ENCODE results near the gene NEU4. TPM values are rescaled to one million over a fixed set of nuclear protein-coding genes. Genes with fewer than 3 reads are reported as not detected.

The NEU4 gene
- total RNA-seq, 1 experiment from 2014 or later: 3.9 TPM

DNA sequence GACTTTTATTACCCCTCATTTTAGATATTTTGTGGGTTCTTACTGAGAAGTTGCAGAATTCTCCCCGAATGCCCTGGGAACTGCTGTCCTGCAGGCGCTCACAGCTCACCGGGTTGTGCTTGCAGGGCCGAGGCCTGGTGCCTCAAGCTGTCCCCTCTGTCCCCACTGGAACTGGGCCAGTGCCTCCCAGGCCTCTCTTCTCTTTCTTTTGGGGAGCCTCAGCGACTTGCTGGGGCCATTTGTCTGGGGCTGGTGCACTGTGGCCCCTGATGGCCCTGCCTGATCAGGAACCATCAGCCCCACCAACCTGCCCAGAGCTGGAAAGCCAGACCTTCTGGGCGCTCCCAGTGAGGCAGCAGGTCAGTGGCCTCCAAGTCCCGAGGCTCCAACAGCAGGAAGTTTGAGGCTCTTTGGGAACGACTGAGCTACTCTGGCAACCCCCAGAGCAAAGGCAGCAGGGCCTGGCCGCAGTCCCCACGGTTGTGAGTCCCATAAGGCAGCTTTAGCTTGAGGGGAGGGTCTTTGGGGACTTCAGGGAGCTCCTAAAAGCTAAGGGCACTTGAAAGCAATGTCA lies 14.7 kb upstream of the NEU4 start:
- no peak for TF ChIP-seq CTCF (IDR thresholded peaks at IDR 0.05; ENCODE audit: insufficient read depth in 1 of 2, low read depth in 1 of 2, low read length in 1 of 2, severe bottlenecking in 1 of 2, unreplicated experiment in 1 of 2)
- no peaks in the 10 kb centered on the region for H3K27me3 ChIP-seq (replicated peaks; ENCODE audit: control insufficient read depth, insufficient read depth, low read length)
- DNase-seq: no peak
- peaks cover 5% of the 10 kb centered on the region; the same call in 1 of the 2 replicates for H3K9me3 ChIP-seq
- H3K4me3 ChIP-seq (ENCODE audit: low read depth, low read length): no peak overlapping the region
- peaks cover 40% of the 10 kb centered on the region for H3K4me1 Mint-ChIP-seq (ENCODE audit: low read depth, unreplicated experiment)
- POLR2A ChIA-PET: no interaction called here
- intact Hi-C loops (cut with micrococcal nuclease; ENCODE audit: unreplicated experiment): no loop called here
- no peaks in the 10 kb centered on the region for H3K36me3 ChIP-seq (ENCODE audit: control insufficient read depth, insufficient read depth, low read length)
- no peaks in the 10 kb centered on the region for H3K27me3 Mint-ChIP-seq (ENCODE audit: insufficient read depth, unreplicated experiment)
- CTCF ChIA-PET: no interaction called here
- peaks cover 8% of the 10 kb centered on the region for H3K9me3 Mint-ChIP-seq (ENCODE audit: unreplicated experiment)
- no peak overlapping the region for H3K4me3 Mint-ChIP-seq (ENCODE audit: unreplicated experiment)
- peaks cover 43% of the 10 kb centered on the region for H3K4me1 ChIP-seq
- peaks cover 12% of the 10 kb centered on the region for H3K36me3 Mint-ChIP-seq (ENCODE audit: insufficient read depth, unreplicated experiment)
- no peak overlapping the region for H3K27ac Mint-ChIP-seq (ENCODE audit: unreplicated experiment)
- BruUV-seq (replicated peaks): no TSS peak

DNA sequence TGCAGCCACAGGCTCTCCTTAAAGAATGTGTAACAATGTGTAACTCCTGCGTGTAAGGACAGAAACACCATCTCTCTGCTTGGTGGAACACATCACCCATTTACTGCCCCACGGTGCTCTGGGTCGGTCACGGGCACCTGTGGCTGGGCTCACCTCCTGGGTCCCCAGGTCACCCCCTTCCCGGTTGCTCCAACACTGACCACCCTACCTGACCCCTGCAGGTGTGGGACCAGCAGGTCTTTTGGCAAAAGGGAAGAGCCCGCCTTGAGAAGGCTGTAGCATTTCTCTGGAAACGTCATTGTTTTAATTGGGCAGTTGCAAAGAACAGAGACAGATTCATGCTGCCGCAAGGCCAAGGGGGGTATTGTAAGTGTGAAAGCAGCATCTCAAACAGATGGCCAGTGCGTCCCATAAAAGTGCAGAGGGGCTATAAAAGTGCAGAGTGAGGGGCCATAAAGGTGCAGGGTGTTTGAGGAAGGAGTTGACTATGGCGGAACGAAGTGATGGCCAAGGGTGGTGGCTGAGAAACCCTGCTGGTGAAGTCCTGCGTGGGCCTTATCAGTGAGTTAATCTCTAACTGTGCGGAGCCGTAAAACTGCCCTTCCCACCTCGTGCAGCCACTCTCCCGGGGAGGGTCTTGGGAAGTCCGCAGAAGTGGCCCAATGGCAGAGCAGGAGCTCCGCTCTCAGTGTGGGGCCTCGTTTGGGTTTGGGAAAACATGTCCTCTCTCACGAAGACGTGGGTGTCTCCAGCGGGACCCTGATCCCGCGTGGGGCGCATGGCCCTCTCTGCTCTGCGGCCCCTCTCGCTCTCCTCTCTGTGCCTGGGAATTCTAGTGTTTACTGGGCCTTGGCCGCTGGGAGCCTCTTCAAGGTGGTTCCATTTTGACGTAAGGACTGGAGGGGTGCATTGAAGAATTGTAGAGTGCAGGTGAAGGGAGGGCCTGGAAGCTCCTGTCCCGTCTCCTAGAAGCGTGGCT lies 13.7 kb upstream of the NEU4 start:
- H3K4me3 ChIP-seq (ENCODE audit: low read depth, low read length): no peak overlapping the region
- Mint-ChIP-seq H3K9me3 (ENCODE audit: unreplicated experiment) (peaks cover 8% of the 10 kb centered on the region), H3K36me3 (ENCODE audit: insufficient read depth, unreplicated experiment) (peaks cover 12% of the 10 kb centered on the region), H3K4me3 (ENCODE audit: unreplicated experiment) (no peak overlapping the region), H3K27ac (ENCODE audit: unreplicated experiment) (peak overlapping the region; percentile 53), H3K4me1 (ENCODE audit: low read depth, unreplicated experiment) (peaks cover 37% of the 10 kb centered on the region), H3K27me3 (ENCODE audit: insufficient read depth, unreplicated experiment) (no peaks in the 10 kb centered on the region)
- BruUV-seq (replicated peaks): no TSS peak
- ChIA-PET POLR2A (no interaction called here), CTCF (no interaction called here)
- TF ChIP-seq CTCF (IDR thresholded peaks at IDR 0.05; ENCODE audit: insufficient read depth in 1 of 2, low read depth in 1 of 2, low read length in 1 of 2, severe bottlenecking in 1 of 2, unreplicated experiment in 1 of 2): no peak
- H3K27me3 ChIP-seq (replicated peaks; ENCODE audit: control insufficient read depth, insufficient read depth, low read length): no peaks in the 10 kb centered on the region
- intact Hi-C loops (cut with micrococcal nuclease; ENCODE audit: unreplicated experiment): no loop called here
- peaks cover 2% of the 10 kb centered on the region; the same call in 1 of the 2 replicates for H3K9me3 ChIP-seq
- peak in 1 of 2 experiments; percentile 45 for DNase-seq
- peaks cover 38% of the 10 kb centered on the region for H3K4me1 ChIP-seq
- H3K36me3 ChIP-seq (ENCODE audit: control insufficient read depth, insufficient read depth, low read length): no peaks in the 10 kb centered on the region

DNA sequence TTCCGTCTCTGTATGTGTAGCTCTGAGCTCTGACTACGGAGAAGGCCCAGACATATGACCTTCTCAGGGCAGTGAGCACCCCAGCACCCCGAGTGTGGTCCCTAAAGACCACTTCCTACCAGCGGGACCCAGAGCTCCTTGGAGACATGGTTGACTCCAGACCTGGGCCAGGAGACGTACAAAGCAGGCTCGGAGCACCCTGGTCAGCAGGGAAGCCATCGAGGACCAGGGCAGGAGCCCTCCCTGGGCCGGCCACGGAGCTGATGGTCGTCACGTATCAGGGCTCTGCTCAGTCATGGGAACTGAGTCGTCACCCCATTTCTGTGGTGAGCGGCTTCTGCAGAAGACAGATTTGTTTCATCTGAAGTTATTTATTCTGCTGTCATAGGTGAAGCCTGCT lies 12.8 kb upstream of the NEU4 start:
- DNase-seq: no peak
- no peaks in the 10 kb centered on the region for H3K27me3 ChIP-seq (replicated peaks; ENCODE audit: control insufficient read depth, insufficient read depth, low read length)
- TF ChIP-seq CTCF (IDR thresholded peaks at IDR 0.05; ENCODE audit: insufficient read depth in 1 of 2, low read depth in 1 of 2, low read length in 1 of 2, severe bottlenecking in 1 of 2, unreplicated experiment in 1 of 2): no peak
- peaks cover 30% of the 10 kb centered on the region for H3K4me1 ChIP-seq
- H3K27ac Mint-ChIP-seq (ENCODE audit: unreplicated experiment): no peak overlapping the region
- no peak overlapping the region for H3K4me3 Mint-ChIP-seq (ENCODE audit: unreplicated experiment)
- BruUV-seq (replicated peaks): no TSS peak
- intact Hi-C loops (cut with micrococcal nuclease; ENCODE audit: unreplicated experiment): no loop called here
- H3K4me1 Mint-ChIP-seq (ENCODE audit: low read depth, unreplicated experiment): peaks cover 31% of the 10 kb centered on the region
- H3K36me3 Mint-ChIP-seq (ENCODE audit: insufficient read depth, unreplicated experiment): peaks cover 12% of the 10 kb centered on the region
- CTCF ChIA-PET: no interaction called here
- no peaks in the 10 kb centered on the region for H3K36me3 ChIP-seq (ENCODE audit: control insufficient read depth, insufficient read depth, low read length)
- H3K27me3 Mint-ChIP-seq (ENCODE audit: insufficient read depth, unreplicated experiment): no peaks in the 10 kb centered on the region
- POLR2A ChIA-PET: no interaction called here
- H3K9me3 Mint-ChIP-seq (ENCODE audit: unreplicated experiment): peaks cover 8% of the 10 kb centered on the region
- no peak overlapping the region for H3K4me3 ChIP-seq (ENCODE audit: low read depth, low read length)
- H3K9me3 ChIP-seq: no peaks in the 10 kb centered on the region

Measured in Caco-2 (cell line).